CD4-positive, alpha-beta T cell treated with Interleukin-4 for 4 hours (primary cell): Measurements from ENCODE around the gene PIEZO2.

Source experiments
- DNase-seq: peaks from one replicate; pipeline ENCODE4 v3.0.0-alpha.2; 2020

PIEZO2 gene

GRCh38 chr18:11024928-11025669 is 124.3 kb downstream of the PIEZO2 start:
- DNase-seq, result no peak

DNA sequence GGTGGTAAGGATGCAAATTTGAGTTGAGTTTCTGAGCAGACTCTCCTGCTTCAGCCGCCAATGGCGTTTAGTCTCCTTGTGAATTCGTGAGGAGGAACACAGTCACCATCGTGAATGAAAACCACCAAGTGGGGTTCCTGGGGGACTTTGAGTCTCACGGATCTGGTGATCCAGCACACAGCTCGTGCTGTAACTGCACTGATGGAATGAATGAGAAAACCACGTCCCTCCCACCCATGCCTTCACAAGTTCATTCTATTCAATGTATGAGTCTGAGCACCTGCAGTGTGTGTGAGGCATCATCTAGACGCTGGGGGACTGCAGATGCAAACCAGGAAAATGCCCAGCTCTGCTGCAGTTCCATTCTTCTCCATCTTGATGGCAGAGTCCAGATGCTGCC is 127.9 kb downstream of the PIEZO2 start:
- no peak for DNase-seq

GRCh38 chr18:11020877-11021414 is 128.4 kb downstream of the PIEZO2 start:
- no peak for DNase-seq

DNA sequence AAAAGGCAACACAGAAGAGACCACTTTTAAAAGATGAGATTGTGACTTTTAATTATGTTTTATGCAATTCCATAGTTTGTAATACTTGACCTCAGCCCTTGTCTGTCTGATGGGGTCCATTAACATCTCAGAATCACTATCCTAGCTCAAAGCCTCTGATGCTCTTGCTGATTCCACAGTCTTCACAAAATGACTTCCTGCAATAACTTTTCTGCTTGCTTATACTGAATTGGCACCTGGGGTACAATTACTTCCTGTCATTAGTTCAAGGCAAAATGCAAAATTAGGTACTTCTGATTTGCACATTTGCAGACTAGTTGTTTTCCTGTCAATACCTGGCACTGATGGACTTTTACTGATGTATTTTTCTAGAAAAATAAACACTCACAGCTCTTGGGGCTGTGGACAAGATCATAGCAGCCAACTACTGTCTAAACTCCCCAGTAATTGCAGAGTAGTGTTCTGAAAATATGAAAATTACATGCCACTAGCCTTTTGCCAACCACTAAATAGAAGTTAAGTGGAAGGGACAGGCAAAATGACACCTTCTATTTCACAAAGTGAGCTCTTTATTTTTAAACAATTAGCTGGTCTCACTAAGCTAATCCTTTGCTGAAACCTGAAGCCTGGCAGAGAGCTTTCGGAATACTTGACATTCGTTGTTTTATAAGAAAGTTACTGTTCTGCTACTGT is 129.1 kb downstream of the PIEZO2 start:
- no peak for DNase-seq

DNA sequence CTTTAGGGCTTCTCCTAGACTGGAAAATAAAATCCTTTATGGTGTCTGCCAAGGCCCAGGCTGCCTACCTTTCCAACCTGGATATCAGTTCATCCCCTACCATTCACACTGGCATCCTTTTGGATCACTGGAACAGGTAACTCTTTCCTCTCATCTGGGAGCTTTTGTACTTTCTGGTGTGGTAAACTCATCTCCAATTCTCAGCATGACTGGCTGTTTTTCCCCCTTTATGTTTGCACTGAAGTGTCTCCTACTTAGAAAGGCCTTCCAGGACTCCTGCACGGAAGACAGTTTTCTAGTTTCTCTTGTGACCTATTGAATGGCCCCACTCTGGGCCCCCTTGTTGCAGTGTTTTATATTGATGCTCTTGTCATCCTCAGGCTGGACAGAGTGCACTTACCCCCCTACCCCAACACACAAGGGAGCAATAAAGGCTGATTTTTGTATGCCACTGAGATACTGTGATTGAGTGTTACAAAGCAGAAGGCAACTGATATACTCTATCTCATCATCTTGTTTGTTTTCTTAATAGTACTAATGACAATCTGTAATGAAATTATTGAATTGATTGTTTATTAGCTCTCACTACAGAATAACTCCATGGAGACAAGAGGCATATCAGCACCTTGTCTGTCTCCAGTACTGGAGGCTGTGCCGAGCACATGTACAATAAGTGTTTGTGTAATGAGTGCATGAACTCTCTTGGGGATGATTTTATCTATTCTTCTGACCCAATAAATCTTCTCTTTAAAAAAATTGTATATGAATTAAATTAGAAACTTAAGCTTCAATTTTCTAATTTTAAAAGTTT is 129.9 kb downstream of the PIEZO2 start:
- no peak for DNase-seq

DNA sequence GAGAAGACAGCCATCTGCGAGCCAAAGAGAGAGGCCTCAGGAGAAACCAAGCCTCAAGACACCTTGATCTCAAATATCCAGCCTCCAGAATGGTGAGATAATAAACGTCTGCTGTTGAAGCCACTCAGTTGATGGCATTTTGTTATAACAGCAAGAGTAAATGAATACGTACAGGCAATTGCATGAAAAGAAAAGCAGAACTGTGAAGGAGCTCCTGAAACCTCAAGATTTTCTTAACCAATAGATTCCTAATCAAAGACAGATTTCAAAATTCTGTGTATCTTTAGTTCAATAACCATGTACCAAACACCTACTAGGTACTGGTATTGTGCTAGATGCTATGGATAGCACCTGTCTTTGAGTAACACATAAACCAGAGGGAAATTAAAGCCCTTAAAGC is 139.5 kb downstream of the PIEZO2 start:
- no peak for DNase-seq

DNA sequence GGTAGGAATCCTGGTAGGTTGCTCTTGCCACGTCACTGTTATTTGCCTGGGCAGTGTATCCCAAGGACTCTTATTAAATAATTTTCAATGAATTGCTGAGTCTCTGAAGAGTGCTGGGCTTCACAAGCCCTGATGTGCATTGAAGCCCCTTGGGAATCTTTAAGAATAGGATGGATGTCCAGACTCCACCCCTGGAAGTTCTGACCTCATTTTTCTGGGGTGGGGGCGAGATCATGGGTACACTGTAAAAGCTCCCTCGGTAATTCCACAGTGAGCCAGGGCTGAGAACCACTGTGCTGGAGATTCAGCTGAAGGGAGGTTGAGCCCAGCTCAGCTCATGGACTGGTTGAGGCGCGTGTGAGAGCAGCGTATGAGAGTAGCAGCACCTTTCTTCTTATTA is 140.2 kb downstream of the PIEZO2 start:
- DNase-seq, result no peak

DNA sequence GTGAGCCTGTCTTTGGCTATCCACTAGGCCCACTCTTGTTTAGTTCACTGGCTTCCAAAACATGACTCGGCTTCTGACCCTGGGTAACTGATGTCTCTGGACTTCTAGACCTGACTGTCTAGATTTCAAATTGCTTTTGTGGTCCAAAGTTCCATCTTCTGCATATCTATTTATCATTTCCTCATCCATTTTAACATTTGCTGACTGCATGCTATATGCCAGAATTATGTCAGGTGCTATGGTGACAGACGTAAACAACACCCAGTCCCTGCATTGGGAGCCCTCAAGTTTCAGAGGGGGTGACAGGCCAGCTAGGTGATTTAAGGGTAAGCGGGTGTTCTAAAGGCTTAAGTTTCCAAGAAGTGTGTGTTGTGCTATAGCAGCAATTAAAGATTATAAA is 140.9 kb downstream of the PIEZO2 start:
- no peak for DNase-seq

DNA sequence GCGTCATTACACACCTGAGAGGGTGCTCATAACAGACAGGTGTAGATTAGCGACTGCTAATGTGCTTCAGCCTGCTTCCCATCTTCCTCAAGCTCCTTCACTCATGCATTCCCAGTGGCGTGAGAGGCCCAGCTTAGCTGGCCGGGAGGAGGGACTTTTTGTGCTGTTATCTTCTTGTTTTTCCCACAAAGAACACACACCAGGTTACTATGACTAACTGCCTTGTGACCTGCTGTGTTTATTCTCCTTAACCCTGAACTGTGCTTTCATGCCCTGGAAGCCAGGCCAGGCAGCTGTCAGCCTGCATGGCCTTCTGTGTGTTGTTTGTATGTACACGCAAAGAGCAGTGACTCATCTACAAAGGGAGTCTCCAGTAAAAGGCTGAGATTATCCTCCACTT is 143.8 kb downstream of the PIEZO2 start:
- DNase-seq, result no peak

DNA sequence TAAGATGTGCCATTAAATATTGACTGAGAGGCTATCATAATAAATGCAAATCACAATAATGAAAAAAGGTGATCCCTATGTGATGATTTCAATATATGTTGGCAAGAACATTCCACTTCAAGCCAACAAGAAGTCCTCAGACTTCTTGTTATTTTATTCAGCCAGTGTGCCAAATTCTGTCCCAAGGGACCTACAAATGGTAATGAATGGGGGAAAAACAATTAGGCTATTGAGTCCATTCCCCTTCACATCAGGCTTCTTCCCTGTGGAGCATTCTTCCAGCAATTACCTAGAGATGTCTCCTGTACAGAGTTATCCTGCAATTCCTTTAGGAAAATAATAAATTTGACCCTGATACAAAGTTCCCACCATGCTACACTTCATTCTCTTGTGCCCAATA is 144.4 kb downstream of the PIEZO2 start:
- no peak for DNase-seq

- DNase-seq, result no peak
These were observed 145.1 kb downstream of the PIEZO2 start for GRCh38 chr18:11004294-11004693.

GRCh38 chr18:11002796-11003195 is 146.6 kb downstream of the PIEZO2 start:
- DNase-seq, result no peak

GRCh38 chr18:11002277-11002676 is 147.1 kb downstream of the PIEZO2 start:
- no peak for DNase-seq

- DNase-seq, result no peak
These were observed 149.3 kb downstream of the PIEZO2 start for GRCh38 chr18:11000071-11000470.

DNA sequence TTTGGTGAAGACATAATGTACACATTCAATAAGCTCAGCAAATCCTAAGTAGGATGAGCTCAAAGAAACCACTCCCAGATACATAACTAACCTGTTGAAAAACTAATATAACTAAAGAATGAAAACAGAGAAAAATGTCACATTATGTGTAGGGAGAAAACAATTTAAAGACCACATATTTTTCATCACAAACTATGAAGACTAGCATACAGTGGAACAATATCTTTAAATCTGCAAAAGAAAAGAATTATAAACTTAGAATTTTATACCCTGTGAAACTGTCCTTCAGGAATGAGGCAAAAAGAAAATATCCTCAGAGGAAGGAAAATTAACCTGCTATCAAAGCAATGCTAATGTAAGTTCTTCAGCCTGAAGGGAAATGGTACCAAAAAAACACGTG is 151.5 kb downstream of the PIEZO2 start:
- DNase-seq, result no peak

- DNase-seq, result no peak
These were observed 153.8 kb downstream of the PIEZO2 start for GRCh38 chr18:10995550-10995949.

DNA sequence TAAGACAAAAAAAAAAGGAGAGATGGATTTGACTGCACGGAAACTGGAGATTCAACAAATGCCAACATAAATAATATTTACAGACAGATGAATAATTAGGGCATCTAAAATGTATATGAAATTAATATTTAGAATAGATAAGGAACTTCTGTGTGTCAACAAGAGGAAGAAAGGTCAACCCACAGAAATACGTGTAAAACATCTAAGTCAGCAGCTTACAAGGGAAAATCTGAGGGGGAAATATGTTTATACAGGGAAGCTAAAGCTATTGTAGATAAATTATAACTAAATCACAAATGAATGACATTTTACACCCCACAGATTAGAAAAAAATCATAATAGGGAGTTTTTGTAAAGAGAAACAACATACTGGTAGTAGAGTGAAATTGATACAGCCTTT is 159.9 kb downstream of the PIEZO2 start:
- DNase-seq, result no peak

DNA sequence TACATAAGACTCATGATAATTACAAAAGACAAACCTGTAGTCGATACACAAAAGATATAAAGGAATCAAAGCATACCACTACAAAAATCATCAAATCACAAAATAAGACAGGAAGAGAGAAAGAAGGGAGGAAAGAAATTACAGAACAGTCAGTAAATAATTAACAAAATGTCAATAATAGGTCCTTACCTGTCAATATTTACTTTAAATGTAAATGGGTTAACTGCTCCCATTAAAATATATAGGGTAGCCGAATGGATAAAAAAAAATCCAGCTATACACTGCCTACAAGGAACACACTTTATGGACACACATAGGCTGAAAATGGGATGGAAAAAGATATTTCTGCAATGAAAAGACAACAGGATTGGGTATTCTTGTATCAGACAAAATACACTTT is 163.7 kb downstream of the PIEZO2 start:
- no peak for DNase-seq

GRCh38 chr18:10979411-10979810 is 170.0 kb downstream of the PIEZO2 start:
- DNase-seq, result no peak

- no peak for DNase-seq
These were observed 172.3 kb downstream of the PIEZO2 start for GRCh38 chr18:10977042-10977441.

- no peak for DNase-seq
These were observed 175.7 kb downstream of the PIEZO2 start for GRCh38 chr18:10973567-10974203.

DNA sequence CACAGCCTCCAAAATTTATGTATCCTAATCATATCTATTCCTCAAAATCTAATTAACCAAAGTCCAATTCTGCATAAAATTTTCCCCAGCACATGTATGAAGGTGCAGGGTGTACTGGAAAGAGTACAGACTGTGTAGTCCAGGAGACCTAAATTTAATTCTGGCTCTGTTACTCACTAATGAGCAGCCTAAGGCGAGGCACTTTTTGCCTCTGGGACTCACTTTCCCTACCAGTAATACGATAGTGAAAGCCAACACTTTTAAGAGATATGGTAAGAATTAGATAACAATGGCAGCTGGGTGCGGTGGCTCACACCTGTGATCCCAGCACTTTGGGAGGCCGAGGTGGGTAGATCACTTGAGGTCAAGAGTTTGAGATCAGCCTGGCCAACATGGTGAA is 177.7 kb downstream of the PIEZO2 start:
- no peak for DNase-seq

DNA sequence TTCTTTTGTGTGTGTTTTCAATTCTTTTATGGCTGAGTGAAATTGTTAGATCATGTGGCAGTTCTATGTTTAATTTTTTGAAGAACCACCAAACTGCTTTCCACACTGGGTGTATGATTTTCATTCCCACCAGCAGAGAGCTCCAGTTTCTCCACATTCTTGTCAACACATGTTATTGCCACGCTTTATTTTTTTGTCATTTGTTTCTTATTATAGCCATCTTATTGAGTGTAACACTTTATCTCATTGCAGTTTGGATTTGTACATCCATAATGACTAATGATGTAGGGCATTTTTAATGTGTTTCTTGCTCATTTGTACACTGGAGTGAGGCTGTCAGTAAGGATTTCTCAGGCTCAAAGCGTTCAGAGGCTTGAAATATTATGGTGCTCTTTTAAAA is 184.2 kb downstream of the PIEZO2 start:
- no peak for DNase-seq
